ENCODE results near the gene ANKRD33B. TPM values are rescaled to one million over a fixed set of nuclear protein-coding genes. Genes with fewer than 3 reads are reported as not detected.
"Not testable (repeated sequence)": the region's sequence is repeated elsewhere in the genome, so short reads cannot be mapped to it uniquely, and the experiment has no call there.

The ANKRD33B gene
- total RNA-seq, 1 donor from 2014 or later, result 8.1 TPM

- no peak for DNase-seq
Observed at GRCh38 chr5:10595293-10595671, 31.4 kb downstream of the ANKRD33B start.

DNA sequence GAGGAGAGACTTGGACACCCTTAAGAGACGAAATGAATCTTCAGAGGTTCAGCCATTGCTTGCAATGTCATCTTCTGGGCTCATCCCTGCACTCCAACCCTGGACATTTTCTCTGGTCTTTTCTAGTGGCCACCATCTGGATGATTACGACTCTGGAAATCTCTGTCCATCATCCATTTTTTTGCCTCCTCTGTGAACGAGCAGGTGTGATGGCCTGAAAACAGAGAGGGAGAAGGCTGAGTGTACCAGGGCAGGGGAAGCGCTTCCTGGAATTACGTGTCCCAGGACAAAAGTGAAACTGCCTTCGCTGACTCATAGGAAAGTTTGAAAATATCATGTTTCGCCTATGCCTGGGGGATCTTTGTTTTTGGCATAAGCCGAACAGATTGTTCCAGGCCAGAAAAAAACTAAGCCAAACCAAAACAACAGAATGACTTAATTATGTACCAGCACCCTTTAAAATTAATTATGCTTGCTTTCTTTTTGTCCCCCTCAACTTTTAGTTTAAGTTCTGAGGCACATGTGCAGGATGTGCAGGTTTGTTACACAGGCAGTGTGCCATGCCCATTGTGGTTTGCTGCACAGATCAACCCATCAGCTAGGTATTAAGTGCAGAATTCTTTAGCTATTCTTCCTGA lies 31.9 kb downstream of the ANKRD33B start:
- DNase-seq, result peak; percentile 78

DNA sequence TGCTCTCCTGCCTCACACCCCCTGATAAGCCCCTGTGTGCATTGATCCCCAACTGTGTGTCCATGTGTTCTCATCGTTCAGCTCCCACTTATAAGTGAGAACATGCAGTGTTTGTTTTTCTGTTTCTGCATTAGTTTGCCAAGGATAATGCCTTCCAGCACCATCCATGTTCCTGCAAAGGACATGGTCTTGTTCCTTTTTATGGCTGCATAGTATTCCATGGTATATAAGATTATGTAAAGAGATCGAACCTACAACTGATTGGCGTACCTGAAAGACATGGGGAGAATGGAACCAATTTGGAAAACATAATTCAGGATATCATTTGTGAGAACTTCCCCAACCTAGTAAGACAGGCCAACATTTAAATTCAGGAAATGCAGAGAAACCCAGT lies 32.4 kb downstream of the ANKRD33B start:
- DNase-seq, result no peak

- DNase-seq, result no peak
Observed at GRCh38 chr5:10596886-10597451, 33.1 kb downstream of the ANKRD33B start.

DNA sequence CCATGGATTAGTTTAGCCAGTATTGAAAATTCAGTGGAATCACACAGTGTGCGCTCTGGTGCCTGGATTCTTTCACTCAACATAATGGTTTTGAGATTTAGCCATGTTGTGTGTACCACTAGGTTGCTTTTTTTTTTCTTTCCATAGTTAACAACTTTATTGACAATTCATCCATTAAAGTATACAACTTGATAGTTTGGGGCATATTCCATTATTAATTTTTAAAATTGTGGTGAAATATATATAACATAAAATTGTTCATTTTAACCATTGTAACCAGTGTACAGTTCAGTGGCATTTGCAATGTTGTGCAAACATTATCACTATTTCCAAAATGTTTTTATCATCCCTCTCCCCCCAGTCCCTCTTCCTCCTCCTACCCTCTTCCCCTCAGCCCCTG lies 35.2 kb downstream of the ANKRD33B start:
- no peak for DNase-seq

GRCh38 chr5:10599862-10600284 lies 36.0 kb downstream of the ANKRD33B start:
- no peak for DNase-seq

GRCh38 chr5:10600626-10601245 lies 36.9 kb downstream of the ANKRD33B start:
- DNase-seq, result no peak

GRCh38 chr5:10601246-10602030 lies 37.6 kb downstream of the ANKRD33B start:
- DNase-seq, result peak; percentile 91

DNA sequence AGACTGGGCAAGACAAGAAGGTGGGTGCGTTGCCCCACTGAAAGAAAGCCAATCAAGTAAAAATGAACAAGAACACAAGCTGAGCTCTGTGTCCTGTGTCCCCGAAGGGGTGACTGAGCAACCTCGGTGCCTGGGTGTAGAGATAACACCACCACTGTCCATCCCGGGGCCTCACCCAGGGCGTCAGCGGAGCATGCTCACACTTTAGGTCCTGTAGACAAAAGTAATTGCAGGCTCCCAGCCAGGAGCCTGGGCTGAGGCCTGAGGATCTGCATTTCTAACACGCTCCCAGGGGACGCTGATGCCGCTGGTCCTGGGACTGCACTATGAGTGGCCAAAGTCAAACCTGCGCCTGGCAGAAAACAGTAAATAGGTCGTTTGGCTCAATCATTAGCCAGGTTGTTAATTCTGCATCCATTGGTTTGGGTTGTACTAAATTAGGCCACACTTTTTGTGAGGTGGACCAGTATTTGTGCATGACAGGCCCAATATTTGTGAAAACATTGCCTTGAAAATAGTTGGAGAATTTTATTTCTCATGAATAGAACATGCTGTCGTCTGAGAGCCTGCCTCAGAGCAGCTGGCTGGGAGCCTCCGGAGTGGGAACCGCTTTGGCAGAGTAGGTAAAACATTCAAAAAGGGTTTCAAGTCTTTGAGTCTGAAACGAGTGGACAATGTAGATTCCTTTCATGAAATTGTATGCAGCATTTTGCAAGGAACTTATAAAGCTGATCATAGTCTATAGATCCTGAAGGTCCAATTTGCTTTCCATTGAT lies 38.3 kb downstream of the ANKRD33B start:
- no peak for DNase-seq

DNA sequence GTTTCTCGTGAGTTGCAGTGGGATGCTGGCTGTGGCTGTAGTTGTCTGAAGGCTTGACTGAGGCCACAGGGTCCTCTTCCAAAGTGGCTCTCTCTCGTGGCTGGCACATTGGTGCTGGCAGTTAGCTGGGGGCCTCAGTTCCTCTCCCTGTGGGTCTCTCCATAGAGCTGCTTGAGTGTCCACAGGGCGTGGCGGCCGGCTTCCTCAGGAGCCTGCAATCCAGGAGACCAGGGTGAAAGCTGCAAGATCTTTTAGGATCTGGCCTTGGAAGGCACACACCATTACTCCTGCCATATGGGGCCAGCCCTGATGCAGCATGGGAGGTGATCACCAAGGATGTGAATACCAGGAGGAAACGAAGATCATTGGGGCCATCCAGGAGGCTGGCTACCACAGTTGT lies 41.1 kb downstream of the ANKRD33B start:
- DNase-seq, result no peak

DNA sequence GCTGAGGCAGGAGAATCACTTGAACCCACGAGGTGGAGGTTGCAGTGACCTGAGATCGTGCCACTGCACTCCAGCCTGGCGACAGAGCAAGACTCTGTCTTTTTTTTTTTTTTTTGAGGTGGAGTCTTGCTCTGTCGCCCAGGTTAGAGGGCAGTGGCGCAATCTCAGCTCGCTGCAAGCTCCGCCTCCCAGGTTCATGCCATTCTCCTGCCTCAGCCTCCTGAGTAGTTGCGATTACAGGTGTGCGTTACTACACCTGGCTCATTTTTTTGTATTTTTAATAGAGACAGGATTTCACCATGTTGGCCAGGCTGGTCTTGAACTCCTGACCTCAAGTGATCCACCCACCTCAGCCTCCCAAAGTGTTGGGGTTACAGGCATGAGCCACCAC lies 42.8 kb downstream of the ANKRD33B start:
- DNase-seq, result not testable (repeated sequence)

- peak; percentile 58 for DNase-seq
Observed at GRCh38 chr5:10607023-10607665, 43.3 kb downstream of the ANKRD33B start.

- peak; percentile 61 for DNase-seq
Observed at GRCh38 chr5:10607666-10608073, 43.8 kb downstream of the ANKRD33B start.

GRCh38 chr5:10608081-10608480 lies 44.2 kb downstream of the ANKRD33B start:
- not testable (repeated sequence) for DNase-seq

DNA sequence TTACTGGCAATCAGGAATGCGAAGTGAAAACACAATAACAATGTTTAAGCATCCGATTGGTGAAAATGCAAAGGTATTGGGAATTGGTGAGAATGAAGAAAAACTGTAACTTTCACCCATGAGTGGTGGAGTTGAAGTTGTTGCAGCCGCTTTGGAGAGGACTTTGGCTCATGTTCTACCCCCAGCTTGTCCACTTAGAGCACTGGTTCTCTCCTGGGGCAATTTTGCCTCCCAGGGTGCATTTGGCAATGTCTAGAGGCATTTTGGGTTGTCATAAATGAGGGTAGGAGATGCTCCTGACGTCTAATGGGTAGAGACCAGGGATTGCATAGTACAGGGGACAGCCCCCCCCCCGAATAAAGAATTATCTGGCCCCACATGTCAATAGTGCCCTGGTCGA lies 46.2 kb downstream of the ANKRD33B start:
- no peak for DNase-seq

DNA sequence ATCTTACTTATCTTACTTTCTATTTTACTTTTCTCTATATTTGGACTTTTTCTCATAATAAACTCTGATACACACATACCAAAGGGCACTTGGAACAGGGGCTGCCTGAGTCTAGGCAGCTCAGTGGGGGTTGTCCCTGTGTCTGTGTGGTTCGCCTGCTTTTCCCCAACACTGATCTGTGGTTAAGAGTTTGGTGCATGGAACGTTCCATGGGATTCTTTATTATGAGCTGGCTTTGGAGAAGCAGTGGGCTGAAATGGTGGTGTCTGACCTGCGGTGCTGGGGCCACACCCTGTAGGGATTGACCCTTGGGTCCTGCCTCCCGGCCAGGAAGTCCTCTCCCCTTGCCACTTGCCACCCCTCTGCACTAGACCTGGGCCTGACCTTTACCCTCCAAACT lies 47.4 kb downstream of the ANKRD33B start:
- no peak for DNase-seq

- DNase-seq, result no peak
Observed at GRCh38 chr5:10612251-10612650, 48.4 kb downstream of the ANKRD33B start.

- DNase-seq, result no peak
Observed at GRCh38 chr5:10615693-10616092, 51.8 kb downstream of the ANKRD33B start.

DNA sequence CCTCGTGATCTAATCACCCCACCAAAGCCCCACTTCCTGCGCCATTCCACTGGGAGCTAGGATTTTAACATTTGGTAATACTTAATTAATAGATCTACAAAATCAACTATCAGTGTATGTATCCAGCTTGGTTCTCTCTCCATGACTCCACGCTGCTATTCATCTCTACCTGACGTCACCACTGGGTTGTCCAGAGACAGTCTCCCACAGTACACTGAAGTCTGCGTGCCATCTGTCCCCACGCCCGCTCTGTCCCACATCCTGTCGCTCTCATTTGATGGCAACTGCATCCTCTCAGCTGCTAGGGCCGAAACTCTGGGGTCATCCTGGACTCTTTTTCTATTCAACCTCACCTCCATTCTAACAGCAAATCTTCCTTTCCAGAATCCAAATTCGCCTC lies 53.2 kb downstream of the ANKRD33B start:
- no peak for DNase-seq

GRCh38 chr5:10618311-10618710 lies 54.4 kb downstream of the ANKRD33B start:
- DNase-seq, result no peak

GRCh38 chr5:10619649-10620048 lies 55.8 kb downstream of the ANKRD33B start:
- no peak for DNase-seq

GRCh38 chr5:10620346-10620745 lies 56.5 kb downstream of the ANKRD33B start:
- no peak for DNase-seq

Data from tongue (tissue), 2 donors.